K562 (cell line): ENCODE data around the gene ZNF689. TPM values are rescaled to one million over a fixed set of nuclear protein-coding genes. Genes with fewer than 3 reads are reported as not detected.

ENCODE experiments used
- CBFA2T3 ChIP-seq: fragments of 450-650 bp; IDR thresholded peaks from 2 replicates; pipeline ENCODE4 v1.6.1; 2017
- CBX2 ChIP-seq: fragments of 200-600 bp; sonication (generic); IDR thresholded peaks from one replicate; pipeline ENCODE4 v1.6.1; 2012; ENCODE audit warnings: mild to moderate bottlenecking, low read length, inconsistent platforms; ENCODE audit not compliant: insufficient read depth, poor library complexity, severe bottlenecking
- CEBPB ChIP-seq: fragments of 450-650 bp; IDR thresholded peaks from 2 replicates; pipeline ENCODE4 v1.6.1; 2016; ENCODE audit warnings: missing genetic modification characterization, missing compliant biosample characterization
- CHD2 ChIP-seq: IDR thresholded peaks from 2 replicates; pipeline ENCODE4 v1.6.1; 2011; ENCODE audit warnings: low read depth, low read length
- CSDE1 ChIP-seq, 2 experiments: fragments of 450-650 bp; IDR thresholded peaks; 2 replicates each; pipeline ENCODE4 v1.6.1; 2016; ENCODE audit warnings: mild to moderate bottlenecking in 1 of 2
- E2F4 ChIP-seq: sonication (generic); formaldehyde crosslinking; IDR thresholded peaks from 2 replicates; pipeline ENCODE4 v1.8.0; 2022; ENCODE audit warnings: mild to moderate bottlenecking, low read depth, missing genetic modification reagents
- ELF2 ChIP-seq: fragments of 250-450 bp; sonication (Bioruptor Pico); IDR thresholded peaks from 2 replicates; pipeline ENCODE4 v1.5.0; 2021; ENCODE audit warnings: mild to moderate bottlenecking
- GMEB1 ChIP-seq: fragments of 250-450 bp; sonication (Bioruptor Pico); IDR thresholded peaks from 2 replicates; pipeline ENCODE4 v1.4.0; 2020; ENCODE audit warnings: mild to moderate bottlenecking
- POLR2A ChIP-seq: fragments of 450-650 bp; conservative IDR thresholded peaks from 2 replicates; pipeline ENCODE4 v1.6.1; 2016
- POLR3G ChIP-seq: IDR thresholded peaks from 2 replicates; pipeline ENCODE4 v1.6.1; 2011; ENCODE audit not compliant: insufficient read length, insufficient replicate concordance; ENCODE audit errors: extremely low read depth
- PTTG1 ChIP-seq: fragments of 450-650 bp; IDR thresholded peaks from 2 replicates; pipeline ENCODE4 v1.6.1; 2016; ENCODE audit warnings: low read depth, mild to moderate bottlenecking, missing genetic modification characterization, missing compliant biosample characterization
- RBM17 ChIP-seq: fragments of 200-400 bp; formaldehyde crosslinking; IDR thresholded peaks from 2 replicates; pipeline ENCODE4 v1.6.1; 2017; ENCODE audit warnings: low read depth, mild to moderate bottlenecking, low read length, borderline replicate concordance
- RFX1 ChIP-seq: fragments of 450-650 bp; IDR thresholded peaks from 2 replicates; pipeline ENCODE4 v1.6.1; 2016; ENCODE audit warnings: mild to moderate bottlenecking, moderate library complexity
- SIN3B ChIP-seq: fragments of 450-650 bp; IDR thresholded peaks from 2 replicates; pipeline ENCODE4 v1.6.1; 2017; ENCODE audit warnings: low read depth, mild to moderate bottlenecking, moderate library complexity
- SREBF2 ChIP-seq: sonication (generic); formaldehyde crosslinking; IDR thresholded peaks from 2 replicates; pipeline ENCODE4 v1.4.0; 2020; ENCODE audit warnings: mild to moderate bottlenecking, missing genetic modification reagents
- SRSF1 ChIP-seq: fragments of 200-400 bp; formaldehyde crosslinking; IDR thresholded peaks from 2 replicates; pipeline ENCODE4 v1.6.1; 2017; ENCODE audit warnings: mild to moderate bottlenecking, low read depth, low read length, moderate library complexity
- SRSF7 ChIP-seq: fragments of 200-400 bp; formaldehyde crosslinking; optimal IDR thresholded peaks from 2 replicates; pipeline ENCODE3; 2017; ENCODE audit warnings: mild to moderate bottlenecking, low read depth, low read length
- USF2 ChIP-seq: sonication (generic); formaldehyde crosslinking; IDR thresholded peaks from 2 replicates; pipeline ENCODE4 v1.5.0; 2020; ENCODE audit warnings: missing genetic modification reagents
- YBX1 ChIP-seq: fragments of 450-650 bp; IDR thresholded peaks from 2 replicates; pipeline ENCODE4 v1.7.1; 2016; ENCODE audit warnings: mild to moderate bottlenecking
- ZBTB12 ChIP-seq: fragments of 250-450 bp; sonication (Bioruptor Pico); IDR thresholded peaks from 2 replicates; pipeline ENCODE4 v1.4.0; 2020
- ZNF140 ChIP-seq: fragments of 250-450 bp; sonication (Bioruptor Pico); IDR thresholded peaks from 2 replicates; pipeline ENCODE4 v1.8.0; 2021; ENCODE audit warnings: moderate library complexity, mild to moderate bottlenecking, inconsistent platforms
- ZNF277 ChIP-seq: fragments of 250-450 bp; sonication (Bioruptor Pico); IDR thresholded peaks from 2 replicates; pipeline ENCODE4 v1.8.0; 2022; ENCODE audit warnings: inconsistent platforms, mild to moderate bottlenecking, moderate library complexity, borderline replicate concordance
- ZNF384 ChIP-seq: IDR thresholded peaks from 2 replicates; pipeline ENCODE4 v1.6.1; 2012; ENCODE audit warnings: low read depth, low read length, improper control_type of control experiment
- ZSCAN29 ChIP-seq: fragments of 450-650 bp; IDR thresholded peaks from 2 replicates; pipeline ENCODE4 v1.6.1; 2017
- polyA plus RNA-seq, 8 experiments: library from polyadenylated mRNA; depleted of rRNA in 4 of 8; stranded (reverse) in 5 of 8; unstranded in 3 of 8; fragments of >200 nt; fragmentation: Nextera tagmentation in 2 of 8; fragmentation: Illumina TruSeq in 1 of 8; extraction: Ambion mirVana in 2 of 8; extraction: Trizol in 1 of 8; gene quantifications; 2 replicates each; pipeline versions ENCODE4 v1.2.1 to v1.2.3, GENCODE V29; 2011 to 2014; ENCODE audit warnings: inconsistent platforms in 1 of 8, missing spikeins in 1 of 8
- total RNA-seq, 7 experiments: library from RNA; depleted of rRNA in 6 of 7; stranded (reverse); fragments of >200 nt in 6 of 7; fragmentation: Illumina TruSeq in 2 of 7; extraction: Trizol in 2 of 7; gene quantifications; 2 replicates each; pipeline versions ENCODE4 v1.2.1 to v1.2.3, GENCODE V29; 2011 to 2021; ENCODE audit warnings: low replicate concordance in 1 of 7

ZNF689 gene
- total and polyA plus RNA-seq, 9 of the 15 experiments (the other 6 are each of a cell fraction or from before 2014, with no cell fraction given) = 5.4 to 15.4 (median 10.8) TPM

- TF ChIP-seq CSDE1 (IDR thresholded peaks at IDR 0.05) (no peak), E2F4 (CRISPR knock-in tag) (peak; percentile 97), PTTG1 (tag) (no peak), SRSF7 (no peak), ELF2 (CRISPR knock-in tag) (0 out of 2 replicates have a peak, but pooled peaks have one; percentile 51), POLR3G (no peak), YBX1 (no peak), ZBTB12 (peak; percentile 43; the same call in 1 of the 2 replicates), CBX2 (no peak), CHD2 (peak; percentile 80), CBFA2T3 (no peak; the same call in 1 of the 2 replicates), ZSCAN29 (no peak), RBM17 (no peak), ZNF277 (CRISPR knock-in tag) (no peak), SREBF2 (no peak), ZNF384 (peak; percentile 52; the same call in 1 of the 2 replicates), RFX1 (peak; percentile 34; the same call in 1 of the 2 replicates), USF2 (CRISPR knock-in tag) (peak; percentile 20; the same call in 1 of the 2 replicates), SRSF1 (no peak), SIN3B (no peak), CEBPB (tag) (no peak), ZNF140 (CRISPR knock-in tag) (no peak), POLR2A (peak; percentile 79), GMEB1 (CRISPR knock-in tag) (0 out of 2 replicates have a peak, but pooled peaks have one; percentile 64)
Observed at GRCh38 chr16:30585400-30586191, 24.6 kb downstream of the ZNF689 start, which contains the start of gene ZNF785 (continued).
